ENCODE data around the gene MMD2. TPM values are rescaled to one million over a fixed set of nuclear protein-coding genes. Genes with fewer than 3 reads are reported as not detected.
"Not testable (repeated sequence)": the region's sequence is repeated elsewhere in the genome, so short reads cannot be mapped to it uniquely, and the experiment has no call there.

The MMD2 gene
- total RNA-seq, 5 donors from 2014 or later (not counting 1 experiment from before 2014, with no cell fraction given) = not detected

DNA sequence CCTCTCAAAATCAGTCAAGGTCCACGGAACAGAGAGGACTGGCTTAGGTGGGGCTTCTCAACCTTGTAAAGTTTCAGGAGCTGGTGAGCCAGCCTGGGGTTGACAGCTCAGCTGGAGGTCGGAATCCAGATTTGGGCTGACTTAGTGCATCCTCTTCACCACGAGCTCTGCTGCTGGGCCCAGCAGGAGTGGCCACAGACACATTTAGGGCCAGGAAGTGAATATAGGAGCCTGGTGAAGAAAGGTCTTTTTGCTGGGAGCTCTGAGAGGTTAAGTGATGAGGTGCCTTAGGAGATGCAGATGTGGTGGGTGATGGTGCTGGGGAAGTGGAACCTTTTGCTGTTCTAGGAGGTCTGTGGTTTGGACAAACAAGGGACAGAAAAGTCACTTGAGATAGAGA lies 39.3 kb upstream of the MMD2 start:
- peaks cover 4 to 20% (median 6%) of the 10 kb centered on the region in 3 donors for H3K4me1 Mint-ChIP-seq
- DNase-seq = no peak
- Histone ChIP-seq H3K9me3 (no peaks in the 10 kb centered on the region), H3K27ac (ENCODE audit: low read length) (no peak overlapping the region), H3K27me3 (replicated peaks in 1 of 2; ENCODE audit: control insufficient read depth in 2 of 2, extremely low read depth in 1 of 2, insufficient read depth in 2 of 2, low read length in 1 of 2) (no peaks in the 10 kb centered on the region), H3K36me3 (ENCODE audit: control insufficient read depth in 2 of 2, extremely low read depth in 1 of 2, insufficient read depth in 1 of 2, low read length in 1 of 2) (peaks cover 23 to 60% of the 10 kb centered on the region in 2 donors), H3K4me1 (ENCODE audit: control insufficient read depth in 1 of 2, extremely low read depth in 1 of 2, insufficient read depth in 2 of 2, low read length in 2 of 2) (no peaks in the 10 kb centered on the region), H3K4me3 (ENCODE audit: control insufficient read depth in 1 of 2, extremely low read depth in 1 of 2, low read length in 1 of 2) (no peak overlapping the region)
- no peaks in the 10 kb centered on the region for H3K9me3 Mint-ChIP-seq
- H3K27me3 Mint-ChIP-seq = no peaks in the 10 kb centered on the region
- H3K27ac Mint-ChIP-seq = peak overlapping the region in 1 of 2 donors; percentile 23
- H3K4me3 Mint-ChIP-seq = no peak overlapping the region
- POLR2A ChIA-PET = no interaction called here
- H3K36me3 Mint-ChIP-seq = peaks cover 49% of the 10 kb centered on the region
- WGBS (ENCODE audit: insufficient coverage) = 90% methylated on average over 3 of the region's 3 CpGs
- ATAC-seq (replicated peaks in 1 of 4) = no peak
- CTCF ChIA-PET = no interaction called here

DNA sequence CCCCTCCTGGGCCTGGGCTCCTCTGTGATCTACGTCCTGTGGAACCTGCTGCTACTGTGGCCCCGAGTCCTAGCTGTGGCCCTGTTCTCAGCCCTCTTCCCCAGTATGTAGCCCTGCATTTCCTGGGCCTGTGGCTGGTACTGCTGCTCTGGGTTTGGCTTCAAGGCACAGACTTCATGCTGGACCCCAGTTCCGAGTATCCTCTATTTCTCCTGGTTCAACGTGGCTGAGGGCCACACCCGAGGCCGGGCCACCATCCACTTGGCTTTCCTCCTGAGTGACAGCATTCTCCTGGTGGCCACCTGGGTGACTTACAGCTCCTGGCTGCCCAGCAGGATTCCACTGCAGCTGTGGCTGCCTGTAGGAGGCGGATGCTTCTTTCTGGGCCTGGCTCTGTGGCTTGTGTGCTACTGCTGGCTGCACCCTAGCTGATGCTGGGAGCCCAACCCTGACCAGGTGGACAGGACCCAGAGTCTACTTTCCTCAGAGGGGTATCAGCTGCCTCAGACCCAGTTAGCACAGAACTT lies 37.8 kb upstream of the MMD2 start:
- ChIA-PET POLR2A (no interaction called here), CTCF (no interaction called here)
- DNase-seq (no peak), ATAC-seq (replicated peaks in 1 of 4) (no peak)
- no peak overlapping the region for H3K27ac ChIP-seq (ENCODE audit: low read length)
- H3K4me3 ChIP-seq (ENCODE audit: control insufficient read depth in 1 of 2, extremely low read depth in 1 of 2, low read length in 1 of 2) = no peak overlapping the region
- H3K9me3 Mint-ChIP-seq = no peaks in the 10 kb centered on the region
- H3K4me1 ChIP-seq (ENCODE audit: control insufficient read depth in 1 of 2, extremely low read depth in 1 of 2, insufficient read depth in 2 of 2, low read length in 2 of 2) = no peaks in the 10 kb centered on the region
- H3K36me3 Mint-ChIP-seq = peaks cover 49% of the 10 kb centered on the region
- no peak overlapping the region for H3K4me3 Mint-ChIP-seq
- H3K9me3 ChIP-seq = no peaks in the 10 kb centered on the region
- no peaks in the 10 kb centered on the region for H3K27me3 Mint-ChIP-seq
- no peak overlapping the region for H3K27ac Mint-ChIP-seq
- no peaks in the 10 kb centered on the region for H3K27me3 ChIP-seq (replicated peaks in 1 of 2; ENCODE audit: control insufficient read depth in 2 of 2, extremely low read depth in 1 of 2, insufficient read depth in 2 of 2, low read length in 1 of 2)
- H3K36me3 ChIP-seq (ENCODE audit: control insufficient read depth in 2 of 2, extremely low read depth in 1 of 2, insufficient read depth in 1 of 2, low read length in 1 of 2) = peaks cover 23 to 71% of the 10 kb centered on the region in 2 donors
- H3K4me1 Mint-ChIP-seq = peaks cover 4 to 20% (median 6%) of the 10 kb centered on the region in 3 donors
- 95% methylated on average over 7 of the region's 7 CpGs for WGBS (ENCODE audit: insufficient coverage)

DNA sequence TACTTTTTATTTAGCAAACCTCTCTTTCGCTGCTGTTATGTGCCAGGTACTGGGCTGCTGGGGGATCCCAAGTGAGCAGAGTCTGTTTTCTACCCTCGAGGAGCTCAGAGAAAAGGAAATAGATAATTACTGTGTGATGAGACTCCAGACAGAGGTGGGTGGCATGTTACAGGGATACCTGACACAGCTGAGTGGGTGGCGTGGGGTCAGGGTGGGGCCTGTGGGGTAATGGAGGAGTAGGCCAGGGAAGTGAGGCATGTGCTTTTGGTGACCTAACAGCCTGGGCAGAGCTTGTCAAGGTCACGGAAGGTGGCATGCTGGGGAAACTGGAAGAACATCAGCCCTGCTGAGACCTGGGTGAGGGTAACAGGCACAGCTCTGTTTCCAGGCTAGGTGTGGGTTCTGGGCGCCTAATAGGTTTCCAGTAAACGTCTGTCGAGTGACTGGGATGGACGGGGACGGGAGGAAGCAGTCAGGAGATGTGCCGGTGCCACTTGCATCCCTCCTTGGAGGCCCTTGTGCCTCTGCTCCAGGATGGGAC lies 36.5 kb upstream of the MMD2 start:
- CTCF ChIA-PET = no interaction called here
- Histone ChIP-seq H3K4me1 (ENCODE audit: control insufficient read depth in 1 of 2, extremely low read depth in 1 of 2, insufficient read depth in 2 of 2, low read length in 2 of 2) (no peaks in the 10 kb centered on the region), H3K36me3 (ENCODE audit: control insufficient read depth in 2 of 2, extremely low read depth in 1 of 2, insufficient read depth in 1 of 2, low read length in 1 of 2) (peaks cover 23 to 79% of the 10 kb centered on the region in 2 donors), H3K27ac (ENCODE audit: low read length) (no peak overlapping the region), H3K4me3 (ENCODE audit: control insufficient read depth in 1 of 2, extremely low read depth in 1 of 2, low read length in 1 of 2) (no peak overlapping the region), H3K9me3 (no peaks in the 10 kb centered on the region), H3K27me3 (replicated peaks in 1 of 2; ENCODE audit: control insufficient read depth in 2 of 2, extremely low read depth in 1 of 2, insufficient read depth in 2 of 2, low read length in 1 of 2) (no peaks in the 10 kb centered on the region)
- Mint-ChIP-seq H3K9me3 (no peaks in the 10 kb centered on the region), H3K4me1 (peaks cover 4 to 20% (median 6%) of the 10 kb centered on the region in 3 donors), H3K4me3 (no peak overlapping the region), H3K27ac (no peak overlapping the region), H3K27me3 (no peaks in the 10 kb centered on the region), H3K36me3 (peaks cover 48% of the 10 kb centered on the region)
- DNase-seq = no peak
- POLR2A ChIA-PET = no interaction called here
- 93% methylated on average over 9 of the region's 10 CpGs for WGBS (ENCODE audit: insufficient coverage)
- no peak for ATAC-seq (replicated peaks in 1 of 4)

DNA sequence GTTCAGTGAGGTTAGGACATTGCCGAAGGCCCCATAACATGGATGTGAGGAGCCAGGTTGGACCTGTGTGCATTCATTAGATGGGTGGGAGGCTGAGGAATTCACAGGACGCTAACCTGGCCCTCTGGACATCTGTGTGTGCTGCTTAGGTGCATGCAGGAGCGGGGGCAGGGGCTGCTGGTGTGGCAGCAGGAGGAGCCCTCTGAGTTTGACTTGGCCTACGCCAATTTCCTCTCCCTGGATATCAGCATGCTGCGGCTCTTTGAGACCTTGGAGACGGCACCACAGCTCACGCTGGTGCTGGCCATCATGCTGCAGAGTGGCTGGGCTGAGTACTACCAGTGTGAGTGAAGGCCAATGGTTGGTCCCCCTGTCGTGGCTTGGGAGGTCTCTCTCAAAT lies 34.5 kb upstream of the MMD2 start:
- H3K4me3 ChIP-seq (ENCODE audit: control insufficient read depth in 1 of 2, extremely low read depth in 1 of 2, low read length in 1 of 2) = no peak overlapping the region
- peaks cover 14 to 84% of the 10 kb centered on the region in 2 donors for H3K36me3 ChIP-seq (ENCODE audit: control insufficient read depth in 2 of 2, extremely low read depth in 1 of 2, insufficient read depth in 1 of 2, low read length in 1 of 2)
- no peak overlapping the region for H3K4me3 Mint-ChIP-seq
- H3K27ac Mint-ChIP-seq = no peak overlapping the region
- no peak for ATAC-seq (replicated peaks in 1 of 4)
- WGBS (ENCODE audit: insufficient coverage) = 100% methylated on average over 7 of the region's 8 CpGs
- H3K9me3 ChIP-seq = no peaks in the 10 kb centered on the region
- no peaks in the 10 kb centered on the region for H3K27me3 Mint-ChIP-seq
- DNase-seq = no peak
- H3K9me3 Mint-ChIP-seq = no peaks in the 10 kb centered on the region
- no peaks in the 10 kb centered on the region for H3K4me1 ChIP-seq (ENCODE audit: control insufficient read depth in 1 of 2, extremely low read depth in 1 of 2, insufficient read depth in 2 of 2, low read length in 2 of 2)
- H3K36me3 Mint-ChIP-seq = peaks cover 43% of the 10 kb centered on the region
- CTCF ChIA-PET = no interaction called here
- H3K4me1 Mint-ChIP-seq = peaks cover 0 to 10% (median under 1%) of the 10 kb centered on the region in 3 donors
- POLR2A ChIA-PET = no interaction called here
- no peaks in the 10 kb centered on the region for H3K27me3 ChIP-seq (replicated peaks in 1 of 2; ENCODE audit: control insufficient read depth in 2 of 2, extremely low read depth in 1 of 2, insufficient read depth in 2 of 2, low read length in 1 of 2)
- H3K27ac ChIP-seq (ENCODE audit: low read length) = no peak overlapping the region

DNA sequence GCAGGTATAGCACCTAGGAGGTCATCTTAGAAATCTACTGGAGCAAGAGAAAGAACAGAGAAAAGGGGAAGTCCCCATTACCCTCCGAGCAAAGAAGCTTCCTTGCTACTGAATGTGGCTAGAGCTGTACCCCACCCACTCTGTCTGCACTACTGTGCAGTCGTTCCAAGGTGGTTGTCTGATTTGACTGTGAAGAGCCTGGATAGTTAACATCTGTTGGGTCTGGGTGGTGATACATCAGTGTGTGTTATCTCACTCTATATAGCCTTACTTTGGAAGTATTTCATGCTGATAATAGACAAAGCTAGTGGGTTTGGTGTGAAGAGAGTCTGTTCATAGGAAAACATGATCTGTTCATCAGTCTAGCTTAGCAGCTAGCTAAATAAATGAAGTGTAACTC lies 23.8 kb upstream of the MMD2 start:
- H3K36me3 ChIP-seq (ENCODE audit: control insufficient read depth in 2 of 2, extremely low read depth in 1 of 2, insufficient read depth in 1 of 2, low read length in 1 of 2) = peaks cover 0 to 52% of the 10 kb centered on the region in 2 donors
- not testable (repeated sequence) for H3K27ac Mint-ChIP-seq

DNA sequence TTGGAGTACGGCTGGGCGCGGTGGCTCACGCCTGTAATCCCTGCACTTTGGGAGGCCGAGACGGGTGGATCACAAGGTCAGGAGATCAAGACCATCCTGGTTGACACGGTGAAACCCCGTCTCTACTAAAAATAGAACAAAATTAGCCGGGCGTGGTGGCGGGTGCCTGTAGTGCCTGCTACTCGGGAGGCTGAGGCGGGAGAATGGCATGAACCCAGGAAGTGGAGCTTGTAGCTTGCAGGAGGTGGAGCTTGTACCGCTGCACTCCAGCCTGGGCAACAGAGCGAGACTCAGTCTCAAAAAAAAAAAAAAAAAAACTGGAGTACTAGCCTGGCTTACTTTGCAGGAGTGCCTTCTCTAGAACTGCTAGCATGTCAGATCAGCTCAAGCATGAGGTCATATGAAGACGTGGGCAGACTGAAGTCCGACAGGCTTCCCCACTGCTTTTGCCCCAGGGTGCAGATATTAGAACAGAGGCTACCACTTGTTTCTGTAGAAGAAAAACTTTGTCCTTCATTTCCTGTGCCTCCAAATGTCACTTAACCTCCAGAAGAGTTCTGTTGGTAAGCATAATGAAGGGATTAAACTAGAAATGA lies 22.4 kb upstream of the MMD2 start:
- H3K9me3 Mint-ChIP-seq; H3K4me3 ChIP-seq (ENCODE audit: control insufficient read depth in 1 of 2, extremely low read depth in 1 of 2, low read length in 1 of 2); POLR2A ChIA-PET; H3K9me3 ChIP-seq; H3K27ac ChIP-seq (ENCODE audit: low read length); H3K4me3 Mint-ChIP-seq; H3K27me3 Mint-ChIP-seq; ATAC-seq (replicated peaks in 1 of 4); DNase-seq; H3K27me3 ChIP-seq (replicated peaks in 1 of 2; ENCODE audit: control insufficient read depth in 2 of 2, extremely low read depth in 1 of 2, insufficient read depth in 2 of 2, low read length in 1 of 2); H3K27ac Mint-ChIP-seq: not testable (repeated sequence)
- Histone ChIP-seq H3K4me1 (ENCODE audit: control insufficient read depth in 1 of 2, extremely low read depth in 1 of 2, insufficient read depth in 2 of 2, low read length in 2 of 2) (peaks cover 2 to 14% of the 10 kb centered on the region in 2 experiments), H3K36me3 (ENCODE audit: control insufficient read depth in 2 of 2, extremely low read depth in 1 of 2, insufficient read depth in 1 of 2, low read length in 1 of 2) (peaks cover 0 to 56% of the 10 kb centered on the region in 2 donors)
- WGBS (ENCODE audit: insufficient coverage) = 90% methylated on average over 14 of the region's 17 CpGs
- peaks cover 71% of the 10 kb centered on the region for H3K36me3 Mint-ChIP-seq
- H3K4me1 Mint-ChIP-seq = peaks cover 55 to 59% (median 59%) of the 10 kb centered on the region in 3 donors
- CTCF ChIA-PET = interaction anchor here in 1 of 2 donors (0.6 kb wide), 1 partner anchor 317 kb away, joined by 5 read pairs; no protein-coding TSS in a partner anchor

More for the DNA sequence above, 23.8 kb upstream of the MMD2 start:
- H3K4me3 ChIP-seq (ENCODE audit: control insufficient read depth in 1 of 2, extremely low read depth in 1 of 2, low read length in 1 of 2); H3K27me3 ChIP-seq (replicated peaks in 1 of 2; ENCODE audit: control insufficient read depth in 2 of 2, extremely low read depth in 1 of 2, insufficient read depth in 2 of 2, low read length in 1 of 2); POLR2A ChIA-PET; H3K27me3 Mint-ChIP-seq; H3K9me3 Mint-ChIP-seq; H3K4me1 ChIP-seq (ENCODE audit: control insufficient read depth in 1 of 2, extremely low read depth in 1 of 2, insufficient read depth in 2 of 2, low read length in 2 of 2); DNase-seq; H3K27ac ChIP-seq (ENCODE audit: low read length); H3K9me3 ChIP-seq: not testable (repeated sequence)
- no CpG with 5 or more reads among the region's 2 CpGs for WGBS (ENCODE audit: insufficient coverage)
- ATAC-seq (replicated peaks in 1 of 4) = peak in 3 of 4 experiments; percentile 57 to 79 (median 62)
- peak overlapping the region in 1 of 3 donors; percentile 48 for H3K4me3 Mint-ChIP-seq
- CTCF ChIA-PET = interaction anchor here in 1 of 2 donors (0.6 to 1.0 kb wide), 2 partner anchors 9 to 10 kb away, joined by 3 to 5 read pairs; no protein-coding TSS in a partner anchor
- H3K4me1 Mint-ChIP-seq = peaks cover 47 to 52% (median 51%) of the 10 kb centered on the region in 3 donors
- H3K36me3 Mint-ChIP-seq = peaks cover 73% of the 10 kb centered on the region

Measured in T-cell (primary cell).